NCI-H1048 (cell line): ENCODE results near the gene OTUD7B.
"Not testable (repeated sequence)": the region's sequence is repeated elsewhere in the genome, so short reads cannot be mapped to it uniquely, and the experiment has no call there.

ENCODE experiments used
- DNase-seq: peaks from one replicate; lab custom pipeline; 2025; lab: John Stamatoyannopoulos, UW

The OTUD7B gene

DNA sequence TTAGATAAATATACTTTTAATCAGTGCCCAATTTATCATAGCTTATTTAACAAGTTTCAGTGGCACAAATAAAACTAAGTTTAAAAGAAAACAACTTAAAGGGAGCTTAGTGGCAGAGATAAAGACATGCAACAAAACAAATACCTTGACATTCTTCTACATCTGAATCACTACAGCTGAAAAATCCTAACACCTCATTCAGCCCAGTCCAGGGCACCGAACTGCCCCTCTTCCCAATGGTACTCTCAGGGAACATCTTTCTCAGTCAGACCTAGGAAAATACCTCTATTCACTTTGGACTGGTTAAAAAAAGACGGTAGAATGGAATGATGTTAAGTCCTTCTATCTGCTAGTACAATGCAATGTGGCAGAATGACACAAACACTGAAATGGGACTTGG, 8.3 kb downstream of the OTUD7B start:
- DNase-seq: no peak

- DNase-seq: no peak
Observed at GRCh38 chr1:150001415-150001814, 9.1 kb downstream of the OTUD7B start.

DNA sequence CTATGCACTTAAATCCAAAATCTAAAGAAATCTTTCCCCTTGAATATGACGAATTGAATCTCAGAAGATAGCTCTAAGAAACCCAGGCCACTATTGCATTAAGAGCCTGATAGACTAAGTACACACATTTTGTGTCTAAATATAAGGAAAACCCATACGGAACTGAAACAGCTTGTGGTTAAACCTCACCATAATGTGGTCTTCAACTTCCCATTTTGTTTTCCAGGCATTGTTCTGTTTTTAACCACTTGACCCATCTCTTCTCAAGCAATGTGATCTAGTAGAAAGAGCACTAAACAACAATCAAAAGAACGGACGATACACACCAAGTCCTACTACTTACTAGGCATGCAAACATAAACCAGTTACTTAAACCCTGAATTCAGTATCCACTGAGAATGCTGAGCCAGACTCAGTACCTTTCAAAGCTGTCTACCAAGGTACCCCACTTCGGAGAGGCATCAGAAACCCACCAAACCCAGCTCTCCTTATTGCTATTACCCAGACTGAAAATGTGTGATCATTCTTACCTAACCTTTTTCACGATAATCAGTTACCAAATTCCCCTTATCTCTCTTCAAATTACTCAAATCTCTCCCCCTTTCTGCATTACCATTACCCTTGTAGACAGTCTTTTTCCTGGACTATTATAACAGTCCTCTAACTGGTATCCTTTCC, 12.8 kb downstream of the OTUD7B start:
- no peak for DNase-seq

DNA sequence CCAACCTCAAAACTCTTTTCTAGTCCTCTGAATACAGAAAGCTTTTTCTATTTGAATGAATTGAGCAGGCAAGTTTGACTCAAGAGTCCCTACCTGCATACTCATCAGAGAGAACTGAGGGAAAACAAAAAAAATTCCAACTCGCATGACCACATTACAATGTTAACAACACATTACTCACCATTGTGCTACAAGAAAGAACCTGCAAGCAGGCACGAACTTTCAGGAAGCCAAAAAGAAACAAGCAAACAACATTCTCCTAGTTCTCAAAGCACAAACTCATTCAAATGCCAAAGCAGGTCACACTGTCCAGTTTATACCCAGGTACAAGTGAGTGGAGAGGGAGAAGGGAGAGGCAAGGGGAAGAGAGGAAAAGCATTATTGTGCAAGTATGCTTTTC, 14.6 kb downstream of the OTUD7B start:
- no peak for DNase-seq

DNA sequence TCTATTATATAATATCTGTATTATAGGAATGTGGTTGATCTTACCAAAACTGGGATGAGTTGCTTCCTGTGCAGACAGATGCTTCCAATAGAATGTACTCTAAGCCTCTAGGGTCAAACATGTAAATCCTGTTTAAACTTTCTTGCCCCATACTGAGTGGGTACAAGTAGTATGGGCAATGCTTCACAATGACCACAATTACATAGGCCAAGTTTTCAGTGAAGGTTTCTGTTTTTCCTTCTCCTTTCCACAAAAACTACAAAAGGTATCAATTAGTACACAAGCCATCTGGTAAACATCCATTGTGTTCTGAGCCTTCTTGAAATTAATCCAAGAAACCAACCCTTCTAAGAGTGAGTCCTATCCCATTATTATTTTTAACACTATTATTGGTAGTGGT, 16.8 kb downstream of the OTUD7B start:
- DNase-seq: no peak

DNA sequence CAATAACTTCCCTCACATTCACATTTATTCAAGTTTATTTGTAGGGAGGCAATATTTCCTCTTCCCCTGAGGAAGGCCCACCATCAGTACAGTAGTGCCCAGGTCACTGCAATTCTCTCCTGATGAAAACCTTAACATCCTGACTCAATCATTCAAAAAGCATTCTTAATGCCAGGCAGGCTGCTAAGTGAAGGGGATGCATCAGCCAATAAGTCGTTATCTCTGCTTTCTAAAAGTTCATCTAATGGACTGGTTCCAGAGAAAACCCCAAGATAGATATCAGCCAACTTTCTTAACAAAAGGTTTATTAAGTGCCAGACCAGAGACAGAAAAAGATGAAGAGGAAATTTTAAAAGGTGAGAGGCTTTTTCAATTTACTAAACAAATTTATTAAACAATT, 17.3 kb downstream of the OTUD7B start:
- DNase-seq: no peak

GRCh38 chr1:149987297-149987595, 23.3 kb downstream of the OTUD7B start:
- DNase-seq: no peak

GRCh38 chr1:149986486-149987296, 23.8 kb downstream of the OTUD7B start:
- no peak for DNase-seq

GRCh38 chr1:149979972-149980540, 30.5 kb downstream of the OTUD7B start:
- DNase-seq: no peak

DNA sequence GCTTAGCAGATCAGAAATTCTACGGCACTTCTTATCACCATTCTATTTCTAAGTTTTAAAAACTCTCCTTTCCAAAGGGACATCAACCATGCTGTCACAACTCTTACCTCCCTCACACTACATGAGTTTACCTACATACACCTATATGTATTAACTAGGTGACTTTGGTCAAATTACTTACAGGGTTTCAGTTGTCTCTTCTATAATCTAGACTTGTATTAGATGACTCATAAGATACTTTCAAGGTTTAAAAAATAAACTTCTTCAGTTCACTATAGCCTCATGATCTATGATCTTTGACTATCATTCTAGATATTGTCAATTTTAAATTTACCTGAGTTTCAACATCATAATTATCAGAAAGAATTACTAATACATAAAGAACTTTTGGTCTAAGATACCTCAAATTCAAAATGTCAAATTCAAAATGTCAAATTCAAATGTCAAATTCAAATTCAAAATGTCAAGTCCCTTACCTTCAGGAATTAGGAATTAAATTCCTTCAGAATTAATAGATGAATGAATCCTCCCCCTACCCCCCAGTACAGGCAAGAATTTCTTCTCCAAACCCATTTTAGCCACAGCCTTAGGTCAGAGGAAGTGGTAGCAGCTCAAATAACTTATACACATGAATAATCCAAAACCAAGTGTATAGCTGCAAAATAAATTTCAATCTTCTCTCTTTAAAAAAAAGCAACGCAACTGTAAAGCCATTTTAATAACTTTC, 31.1 kb downstream of the OTUD7B start:
- no peak for DNase-seq

GRCh38 chr1:149978547-149979023, 31.9 kb downstream of the OTUD7B start:
- DNase-seq: no peak

GRCh38 chr1:149977345-149977744, 33.2 kb downstream of the OTUD7B start:
- DNase-seq: no peak

DNA sequence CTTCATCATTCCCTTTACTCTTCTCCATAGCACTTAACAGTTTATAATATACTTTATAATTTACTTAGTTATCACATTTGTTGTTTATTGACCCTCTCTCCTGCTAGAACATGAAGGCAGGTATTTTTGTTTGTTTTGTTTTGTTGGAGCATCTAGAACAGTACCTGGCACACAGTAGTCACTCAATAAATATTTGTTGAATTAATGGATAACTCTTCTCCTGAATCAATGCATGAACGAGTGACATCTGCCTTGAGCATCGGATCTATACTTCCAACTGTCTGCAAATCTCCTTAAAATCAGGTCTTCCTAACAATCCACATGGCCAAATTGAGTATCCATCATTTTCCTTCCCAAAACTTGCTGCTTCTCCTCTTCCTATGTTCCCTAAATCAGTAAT, 38.0 kb downstream of the OTUD7B start:
- DNase-seq: no peak

GRCh38 chr1:149967646-149968045, 42.9 kb downstream of the OTUD7B start:
- no peak for DNase-seq

DNA sequence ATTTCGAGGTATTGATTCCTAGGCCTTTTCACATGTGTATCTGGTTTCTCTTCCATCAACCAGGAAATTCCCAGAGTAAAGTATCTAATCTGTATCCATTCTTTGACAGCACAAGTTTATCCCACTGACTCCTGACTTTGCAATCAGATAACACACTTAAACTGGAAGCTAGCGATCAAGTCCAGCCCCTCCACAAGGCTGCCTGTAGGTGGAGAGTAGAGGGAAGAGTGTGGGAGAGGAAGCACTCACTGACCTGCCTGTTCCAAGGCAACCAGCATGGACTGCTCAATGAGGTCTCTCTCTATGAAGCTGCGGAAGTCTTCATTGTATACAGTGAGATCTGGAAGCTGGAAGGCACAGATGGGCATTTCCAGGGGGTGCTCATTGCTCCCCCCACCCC, 43.5 kb downstream of the OTUD7B start:
- no peak for DNase-seq

DNA sequence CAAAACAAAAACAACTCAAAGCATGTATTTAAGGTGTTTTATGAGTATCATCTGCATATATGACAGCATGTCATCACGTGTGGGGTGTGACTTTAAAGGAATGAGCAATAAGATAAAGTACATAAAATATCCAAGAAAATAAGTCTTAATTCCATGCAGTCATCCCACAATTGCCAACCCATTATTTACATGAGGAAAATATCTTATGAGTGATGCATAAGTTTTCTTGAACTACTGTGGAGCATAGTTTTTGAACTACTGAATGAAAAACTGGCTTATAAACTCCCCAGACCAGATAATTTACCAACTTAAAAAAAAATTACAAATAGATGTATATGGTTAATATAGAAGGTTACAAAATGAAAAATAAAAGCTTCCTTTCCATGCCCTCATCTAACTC, 44.1 kb downstream of the OTUD7B start:
- no peak for DNase-seq

GRCh38 chr1:149965440-149965839, 45.1 kb downstream of the OTUD7B start:
- DNase-seq: no peak

- no peak for DNase-seq
Observed at GRCh38 chr1:149963358-149963757, 47.2 kb downstream of the OTUD7B start.

- DNase-seq: no peak
Observed at GRCh38 chr1:149962736-149963135, 47.8 kb downstream of the OTUD7B start.

- peak; percentile 58 for DNase-seq
Observed at GRCh38 chr1:149962039-149962647, 48.4 kb downstream of the OTUD7B start.

- not testable (repeated sequence) for DNase-seq
Observed at GRCh38 chr1:149957548-149957947, 53.0 kb downstream of the OTUD7B start.

DNA sequence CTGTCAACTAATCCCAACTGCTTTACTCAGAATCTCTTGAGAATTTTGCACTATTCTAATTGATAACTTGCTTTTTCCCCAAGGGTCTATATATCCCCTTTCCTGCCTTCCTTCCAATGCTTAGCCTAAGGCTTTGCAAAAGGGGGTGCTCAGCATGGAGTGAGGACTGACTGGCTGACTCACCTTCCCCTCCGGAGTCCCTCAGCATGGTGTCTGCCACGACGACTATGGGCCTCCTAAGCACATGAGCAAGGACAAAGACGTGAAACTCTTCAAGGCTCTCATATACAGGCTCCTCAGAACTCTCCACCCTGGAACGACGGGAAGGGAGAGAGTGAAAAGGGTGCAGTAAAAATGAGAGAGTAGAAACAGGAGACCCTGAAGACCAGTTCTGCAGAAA, 60.6 kb downstream of the OTUD7B start:
- DNase-seq: no peak
